BLaER1 treated with 17β-estradiol and CSF1 and Interleukin-3, amounts not matched to agents 10 nM and 100 nM (cell line): ENCODE measurements around the gene RERE.

Experiments
- H3K27ac ChIP-seq, 11 experiments: shearing (Covaris generic); formaldehyde crosslinking; 2 replicates each; pipeline ENCODE4 v1.8.1; 2022
- H3K27me3 ChIP-seq, 11 experiments: shearing (Covaris generic); formaldehyde crosslinking; 2 replicates each; pipeline ENCODE4 v1.8.1; 2022
- H3K36me3 ChIP-seq, 11 experiments: shearing (Covaris generic); formaldehyde crosslinking; 2 replicates each; pipeline ENCODE4 v1.8.1; 2022
- H3K4me1 ChIP-seq, 10 experiments: shearing (Covaris generic); formaldehyde crosslinking; 2 replicates each; pipeline ENCODE4 v1.8.1; 2022
- H3K4me2 ChIP-seq, 11 experiments: shearing (Covaris generic); formaldehyde crosslinking; 2 replicates each; pipeline ENCODE4 v1.8.1; 2022
- H3K4me3 ChIP-seq, 10 experiments: shearing (Covaris generic); formaldehyde crosslinking; 2 replicates each; pipeline ENCODE4 v1.8.1; 2022
- H3K9ac ChIP-seq, 11 experiments: shearing (Covaris generic); formaldehyde crosslinking; 2 replicates each; pipeline ENCODE4 v1.8.1; 2022
- H3K9me3 ChIP-seq, 11 experiments: shearing (Covaris generic); formaldehyde crosslinking; replicated peaks in 1 of 11; 2 replicates each; pipeline ENCODE4 v1.8.1; 2022
- H4K20me1 ChIP-seq, 11 experiments: shearing (Covaris generic); formaldehyde crosslinking; 2 replicates each; pipeline ENCODE4 v1.8.1; 2022
- Cebpa-rat ChIP-seq, 11 experiments: shearing (Covaris generic); IDR thresholded peaks; 2 replicates each; pipeline ENCODE4 v1.8.1; 2022

The RERE gene

GRCh38 chr1:8525558-8526275 lies 291.7 kb downstream of the RERE start:
- H3K9me3 ChIP-seq, result no peaks in the 10 kb centered on the region
- H3K27ac ChIP-seq, result peak overlapping the region in 7 of 11 experiments; percentile 4 to 69 (median 54); a peak in 13 of 22 replicates
- peaks cover 20 to 82% (median 56%) of the 10 kb centered on the region in 11 experiments; a peak in 21 of 22 replicates for H3K36me3 ChIP-seq
- peak overlapping the region in 7 of 11 experiments; percentile 9 to 60 (median 50); a peak in 12 of 22 replicates for H3K9ac ChIP-seq
- H3K4me3 ChIP-seq, result peak overlapping the region in 4 of 10 experiments; percentile 21 to 50 (median 44); a peak in 7 of 20 replicates
- H4K20me1 ChIP-seq, result peaks cover 0 to 94% (median 61%) of the 10 kb centered on the region in 11 experiments; a peak in 18 of 22 replicates
- H3K4me1 ChIP-seq, result peaks cover 36 to 59% (median 45%) of the 10 kb centered on the region in 10 experiments
- no peaks in the 10 kb centered on the region for H3K27me3 ChIP-seq
- TF ChIP-seq Cebpa-rat (IDR thresholded peaks at IDR 0.05), result no peak
- H3K4me2 ChIP-seq, result peak overlapping the region; percentile 32 to 89 (median 61); a peak in 21 of 22 replicates

- TF ChIP-seq Cebpa-rat (IDR thresholded peaks at IDR 0.05), result no peak
- peak overlapping the region in 5 of 11 experiments; percentile 9 to 60 (median 55); a peak in 6 of 22 replicates for H3K9ac ChIP-seq
- no peaks in the 10 kb centered on the region for H3K27me3 ChIP-seq
- peak overlapping the region in 3 of 10 experiments; percentile 43 to 50 (median 44); a peak in 6 of 20 replicates for H3K4me3 ChIP-seq
- H3K36me3 ChIP-seq, result peaks cover 25 to 86% (median 59%) of the 10 kb centered on the region in 11 experiments; a peak in 21 of 22 replicates
- H3K9me3 ChIP-seq, result no peaks in the 10 kb centered on the region
- peak overlapping the region in 6 of 11 experiments; percentile 27 to 69 (median 54); a peak in 10 of 22 replicates for H3K27ac ChIP-seq
- peak overlapping the region; percentile 32 to 89 (median 61); a peak in 17 of 22 replicates for H3K4me2 ChIP-seq
- H4K20me1 ChIP-seq, result peaks cover 0 to 97% (median 61%) of the 10 kb centered on the region in 11 experiments; a peak in 18 of 22 replicates
- peaks cover 36 to 60% (median 45%) of the 10 kb centered on the region in 10 experiments for H3K4me1 ChIP-seq
These were observed 292.3 kb downstream of the RERE start for GRCh38 chr1:8525216-8525557.

GRCh38 chr1:8524627-8525157 lies 292.7 kb downstream of the RERE start:
- peak overlapping the region in 3 of 11 experiments; percentile 76 to 89 (median 80); a peak in 5 of 22 replicates for H3K4me2 ChIP-seq
- H3K9me3 ChIP-seq, result no peaks in the 10 kb centered on the region
- peaks cover 32 to 57% (median 42%) of the 10 kb centered on the region in 10 experiments for H3K4me1 ChIP-seq
- no peak overlapping the region for H3K9ac ChIP-seq
- TF ChIP-seq Cebpa-rat (IDR thresholded peaks at IDR 0.05), result no peak
- peaks cover 24 to 86% (median 60%) of the 10 kb centered on the region in 11 experiments; a peak in 21 of 22 replicates for H3K36me3 ChIP-seq
- H4K20me1 ChIP-seq, result peaks cover 0 to 97% (median 56%) of the 10 kb centered on the region in 11 experiments; a peak in 18 of 22 replicates
- no peaks in the 10 kb centered on the region for H3K27me3 ChIP-seq
- H3K27ac ChIP-seq, result peak overlapping the region in 1 of 11 experiments; percentile 32; a peak in 2 of 22 replicates
- H3K4me3 ChIP-seq, result no peak overlapping the region

- Histone ChIP-seq H3K9ac (no peak overlapping the region), H3K36me3 (peaks cover 23 to 86% (median 62%) of the 10 kb centered on the region in 11 experiments; a peak in 21 of 22 replicates), H4K20me1 (peaks cover 0 to 98% (median 52%) of the 10 kb centered on the region in 11 experiments; a peak in 17 of 22 replicates), H3K9me3 (no peaks in the 10 kb centered on the region), H3K27me3 (no peaks in the 10 kb centered on the region), H3K4me1 (peaks cover 31 to 56% (median 43%) of the 10 kb centered on the region in 10 experiments), H3K4me3 (no peak overlapping the region), H3K4me2 (peak overlapping the region in 3 of 11 experiments; percentile 31 to 89 (median 38); a peak in 5 of 22 replicates), H3K27ac (no peak overlapping the region)
- TF ChIP-seq Cebpa-rat (IDR thresholded peaks at IDR 0.05), result no peak
These were observed 293.7 kb downstream of the RERE start for GRCh38 chr1:8523666-8524206.

- H3K36me3 ChIP-seq, result peaks cover 27 to 86% (median 70%) of the 10 kb centered on the region in 11 experiments
- H3K4me1 ChIP-seq, result peaks cover 30 to 55% (median 44%) of the 10 kb centered on the region in 10 experiments
- no peak overlapping the region for H3K4me3 ChIP-seq
- no peaks in the 10 kb centered on the region for H3K27me3 ChIP-seq
- no peak overlapping the region for H3K27ac ChIP-seq
- H3K9ac ChIP-seq, result no peak overlapping the region
- peaks cover 4 to 99% (median 38%) of the 10 kb centered on the region in 11 experiments; a peak in 17 of 22 replicates for H4K20me1 ChIP-seq
- TF ChIP-seq Cebpa-rat (IDR thresholded peaks at IDR 0.05), result no peak
- no peaks in the 10 kb centered on the region for H3K9me3 ChIP-seq
- H3K4me2 ChIP-seq, result no peak overlapping the region
These were observed 296.9 kb downstream of the RERE start for GRCh38 chr1:8520483-8520966.

- Histone ChIP-seq H3K36me3 (peaks cover 37 to 86% (median 74%) of the 10 kb centered on the region in 11 experiments), H3K9me3 (no peaks in the 10 kb centered on the region), H4K20me1 (peaks cover 0 to 98% (median 26%) of the 10 kb centered on the region in 11 experiments; a peak in 15 of 22 replicates), H3K4me2 (0 out of 22 replicates have a peak overlapping the region, but pooled peaks of 2 of the 11 experiments have one; percentile 6 to 49), H3K4me3 (no peak overlapping the region), H3K27ac (no peak overlapping the region), H3K4me1 (peaks cover 25 to 42% (median 36%) of the 10 kb centered on the region in 10 experiments), H3K27me3 (no peaks in the 10 kb centered on the region), H3K9ac (no peak overlapping the region)
- TF ChIP-seq Cebpa-rat (IDR thresholded peaks at IDR 0.05), result no peak
These were observed 298.3 kb downstream of the RERE start for GRCh38 chr1:8519167-8519566.

GRCh38 chr1:8518490-8518801 lies 299.0 kb downstream of the RERE start:
- no peaks in the 10 kb centered on the region for H3K9me3 ChIP-seq
- peaks cover 0 to 94% (median 18%) of the 10 kb centered on the region in 11 experiments; a peak in 15 of 22 replicates for H4K20me1 ChIP-seq
- no peak overlapping the region for H3K4me3 ChIP-seq
- peaks cover 21 to 36% (median 30%) of the 10 kb centered on the region in 10 experiments for H3K4me1 ChIP-seq
- no peaks in the 10 kb centered on the region for H3K27me3 ChIP-seq
- H3K27ac ChIP-seq, result peak overlapping the region in 1 of 11 experiments; percentile 54; a peak in 1 of 22 replicates
- no peak for TF ChIP-seq Cebpa-rat (IDR thresholded peaks at IDR 0.05)
- peak overlapping the region in 9 of 11 experiments; percentile 8 to 63 (median 46); a peak in 8 of 22 replicates for H3K4me2 ChIP-seq
- H3K36me3 ChIP-seq, result peaks cover 38 to 86% (median 73%) of the 10 kb centered on the region in 11 experiments
- no peak overlapping the region for H3K9ac ChIP-seq

GRCh38 chr1:8517661-8518489 lies 299.6 kb downstream of the RERE start:
- peaks cover 22 to 38% (median 31%) of the 10 kb centered on the region in 10 experiments for H3K4me1 ChIP-seq
- peak overlapping the region in 10 of 11 experiments; percentile 8 to 63 (median 43); a peak in 18 of 22 replicates for H3K4me2 ChIP-seq
- H3K4me3 ChIP-seq, result no peak overlapping the region
- TF ChIP-seq Cebpa-rat (IDR thresholded peaks at IDR 0.05), result no peak
- H3K27me3 ChIP-seq, result no peaks in the 10 kb centered on the region
- peaks cover 0 to 88% (median 17%) of the 10 kb centered on the region in 11 experiments; a peak in 15 of 22 replicates for H4K20me1 ChIP-seq
- peaks cover 40 to 86% (median 72%) of the 10 kb centered on the region in 11 experiments for H3K36me3 ChIP-seq
- H3K9ac ChIP-seq, result no peak overlapping the region
- H3K9me3 ChIP-seq, result 0 out of 22 replicates have a peak, but pooled peaks cover 0 to under 1% (median 0%) of the 10 kb centered on the region in 11 experiments
- H3K27ac ChIP-seq, result peak overlapping the region in 6 of 11 experiments; percentile 3 to 54 (median 40); a peak in 5 of 22 replicates
